GM18508 (cell line): ENCODE results near the gene C16orf96.

Experiments used
- ATAC-seq: cut with Tn5 transposase; IDR thresholded peaks from one replicate; pipeline ENCODE4 v1.9.1; 2021; ENCODE audit warnings: moderate number of reproducible peaks; ENCODE audit not compliant: insufficient read depth, unreplicated experiment

Gene C16orf96

GRCh38 chr16:4524571-4524970, 31.6 kb upstream of the C16orf96 start:
- ATAC-seq: no peak

- no peak for ATAC-seq
Observed at GRCh38 chr16:4525069-4525468, 31.1 kb upstream of the C16orf96 start.

- no peak for ATAC-seq
Observed at GRCh38 chr16:4525634-4526277, 30.4 kb upstream of the C16orf96 start.

GRCh38 chr16:4529085-4530060, 26.8 kb upstream of the C16orf96 start:
- ATAC-seq: no peak

GRCh38 chr16:4531811-4532210, 24.3 kb upstream of the C16orf96 start:
- no peak for ATAC-seq

- no peak for ATAC-seq
Observed at GRCh38 chr16:4532238-4532637, 23.9 kb upstream of the C16orf96 start.

- ATAC-seq: no peak
Observed at GRCh38 chr16:4533490-4533889, 22.6 kb upstream of the C16orf96 start.

GRCh38 chr16:4534151-4534790, 21.9 kb upstream of the C16orf96 start:
- no peak for ATAC-seq

- no peak for ATAC-seq
Observed at GRCh38 chr16:4535627-4536108, 20.5 kb upstream of the C16orf96 start.

GRCh38 chr16:4536391-4537106, 19.6 kb upstream of the C16orf96 start:
- ATAC-seq: no peak

GRCh38 chr16:4537376-4538343, 18.5 kb upstream of the C16orf96 start:
- no peak for ATAC-seq

GRCh38 chr16:4538350-4539235, 17.5 kb upstream of the C16orf96 start, which contains the start of gene CDIP1:
TSS of gene CDIP1 (minus strand) at chr16:4538773. CDS start at chr16:4514130, 24,643 bp downstream.
- no peak for ATAC-seq

GRCh38 chr16:4539716-4540284, 16.3 kb upstream of the C16orf96 start:
- ATAC-seq: no peak

GRCh38 chr16:4544473-4544872, 11.7 kb upstream of the C16orf96 start:
- ATAC-seq: no peak

GRCh38 chr16:4548124-4548523, 8.0 kb upstream of the C16orf96 start:
- ATAC-seq: no peak

GRCh38 chr16:4550591-4550990, 5.5 kb upstream of the C16orf96 start:
- no peak for ATAC-seq

GRCh38 chr16:4552541-4552940, 3.6 kb upstream of the C16orf96 start:
- ATAC-seq: no peak

- no peak for ATAC-seq
Observed at GRCh38 chr16:4556580-4556979, 440 bp downstream of the C16orf96 start.
